Neutrophil (primary cell): ENCODE data around the gene RAMP3.

Experiments used
- H3K27ac ChIP-seq: fragments of 200-600 bp; sonication (generic); 2 replicates; pipeline ENCODE4 v1.5.1; 2016; ENCODE audit warnings: mild to moderate bottlenecking, moderate library complexity
- H3K27me3 ChIP-seq: fragments of 200-600 bp; sonication (generic); 2 replicates; pipeline ENCODE4 v1.6.0; 2016; ENCODE audit warnings: mild to moderate bottlenecking
- H3K36me3 ChIP-seq: fragments of 200-600 bp; sonication (generic); 2 replicates; pipeline ENCODE4 v1.5.1; 2017
- H3K4me1 ChIP-seq, 2 experiments: fragments of 200-600 bp in 1 of 2; sonication (generic) in 1 of 2; 1 replicate in 1 of 2; 2 replicates in 1 of 2; pipeline versions ENCODE4 v1.5.1 to v1.6.1; 2013 to 2016; ENCODE audit warnings: low read depth in 1 of 2, low read length in 1 of 2, mild to moderate bottlenecking in 1 of 2, moderate library complexity in 1 of 2; ENCODE audit not compliant: control insufficient read depth in 1 of 2, insufficient read depth in 1 of 2
- H3K4me3 ChIP-seq, 2 experiments: fragments of 200-600 bp in 1 of 2; sonication (generic) in 1 of 2; 1 replicate in 1 of 2; 2 replicates in 1 of 2; pipeline ENCODE4 v1.5.1; 2013 to 2016; ENCODE audit warnings: low read depth in 1 of 2, low read length in 1 of 2, mild to moderate bottlenecking in 1 of 2, moderate library complexity in 1 of 2
- H3K9me3 ChIP-seq: fragments of 200-600 bp; sonication (generic); 2 replicates; pipeline ENCODE4 v1.5.1; 2016
- CTCF ChIP-seq: fragments of 200-600 bp; sonication (generic); IDR thresholded peaks from 2 replicates; pipeline ENCODE4 v1.5.1; 2016; ENCODE audit warnings: antibody characterized with exemption

The RAMP3 gene

GRCh38 chr7:45122975-45123860, 34.4 kb upstream of the RAMP3 start:
- no peak overlapping the region for H3K27ac ChIP-seq
- no peak for TF ChIP-seq CTCF
- H3K9me3 ChIP-seq: no peaks in the 10 kb centered on the region
- no peak overlapping the region for H3K4me3 ChIP-seq
- no peaks in the 10 kb centered on the region for H3K4me1 ChIP-seq
- no peaks in the 10 kb centered on the region for H3K36me3 ChIP-seq
- H3K27me3 ChIP-seq: no peaks in the 10 kb centered on the region

- no peak for TF ChIP-seq CTCF
- Histone ChIP-seq H3K36me3 (no peaks in the 10 kb centered on the region), H3K9me3 (no peaks in the 10 kb centered on the region), H3K4me1 (no peaks in the 10 kb centered on the region), H3K27ac (no peak overlapping the region), H3K4me3 (no peak overlapping the region), H3K27me3 (no peaks in the 10 kb centered on the region)
Measured at GRCh38 chr7:45123913-45124710, 33.5 kb upstream of the RAMP3 start.

- Histone ChIP-seq H3K4me3 (no peak overlapping the region), H3K9me3 (no peaks in the 10 kb centered on the region), H3K4me1 (no peaks in the 10 kb centered on the region), H3K27ac (no peak overlapping the region), H3K36me3 (no peaks in the 10 kb centered on the region), H3K27me3 (no peaks in the 10 kb centered on the region)
- TF ChIP-seq CTCF: no peak
Measured at GRCh38 chr7:45125193-45125904, 32.2 kb upstream of the RAMP3 start.

GRCh38 chr7:45126201-45126600, 31.4 kb upstream of the RAMP3 start:
- Histone ChIP-seq H3K4me3 (no peak overlapping the region), H3K9me3 (no peaks in the 10 kb centered on the region), H3K4me1 (no peaks in the 10 kb centered on the region), H3K27ac (no peak overlapping the region), H3K36me3 (no peaks in the 10 kb centered on the region), H3K27me3 (no peaks in the 10 kb centered on the region)
- no peak for TF ChIP-seq CTCF

- no peaks in the 10 kb centered on the region for H3K4me1 ChIP-seq
- TF ChIP-seq CTCF: no peak
- no peaks in the 10 kb centered on the region for H3K27me3 ChIP-seq
- H3K36me3 ChIP-seq: no peaks in the 10 kb centered on the region
- H3K27ac ChIP-seq: no peak overlapping the region
- no peak overlapping the region for H3K4me3 ChIP-seq
- no peaks in the 10 kb centered on the region for H3K9me3 ChIP-seq
Measured at GRCh38 chr7:45126920-45127319, 30.7 kb upstream of the RAMP3 start.
